GM23248 (cell line): ENCODE measurements around the gene DUS1L. TPM values are rescaled to one million over a fixed set of nuclear protein-coding genes. Genes with fewer than 3 reads are reported as not detected.

Source experiments
- DNase-seq: peaks from one replicate; pipeline ENCODE4 v3.0.0-alpha.2; 2015
- H2AFZ ChIP-seq: fragments of 200-600 bp; sonication (generic); 2 replicates; pipeline ENCODE4 v1.6.1; 2016; ENCODE audit warnings: antibody characterized with exemption
- H3F3A ChIP-seq: fragments of 200-600 bp; sonication (generic); 2 replicates; pipeline ENCODE4 v1.6.1; 2016; ENCODE audit warnings: mild to moderate bottlenecking, antibody characterized with exemption, mixed run types; ENCODE audit not compliant: insufficient read depth
- H3K27ac ChIP-seq: fragments of 200-600 bp; sonication (generic); 2 replicates; pipeline ENCODE4 v1.5.1; 2016; ENCODE audit warnings: mild to moderate bottlenecking
- H3K27me3 ChIP-seq: fragments of 200-600 bp; sonication (generic); replicated peaks from 2 replicates; pipeline ENCODE4 v1.6.1; 2016; ENCODE audit warnings: mild to moderate bottlenecking; ENCODE audit not compliant: insufficient read depth
- H3K36me3 ChIP-seq: fragments of 200-600 bp; sonication (generic); 2 replicates; pipeline ENCODE4 v1.6.1; 2016; ENCODE audit warnings: low read depth, mild to moderate bottlenecking
- H3K4me1 ChIP-seq: fragments of 200-600 bp; sonication (generic); 2 replicates; pipeline ENCODE4 v1.6.1; 2016; ENCODE audit warnings: mild to moderate bottlenecking; ENCODE audit not compliant: insufficient read depth
- H3K4me2 ChIP-seq: fragments of 200-600 bp; sonication (generic); one replicate; pipeline ENCODE4 v1.6.1; 2016; ENCODE audit warnings: mild to moderate bottlenecking; ENCODE audit not compliant: unreplicated experiment
- H3K4me3 ChIP-seq: fragments of 200-600 bp; sonication (generic); 2 replicates; pipeline ENCODE4 v1.5.1; 2016; ENCODE audit warnings: mild to moderate bottlenecking
- H3K79me2 ChIP-seq: fragments of 200-600 bp; sonication (generic); 2 replicates; pipeline ENCODE4 v1.6.1; 2016; ENCODE audit warnings: mild to moderate bottlenecking; ENCODE audit not compliant: insufficient read depth
- H3K9ac ChIP-seq: fragments of 200-600 bp; sonication (generic); 2 replicates; pipeline ENCODE4 v1.6.1; 2016; ENCODE audit warnings: mild to moderate bottlenecking
- H3K9me2 ChIP-seq: fragments of 200-600 bp; sonication (generic); 2 replicates; pipeline ENCODE4 v1.6.1; 2016; ENCODE audit warnings: mixed run types, mild to moderate bottlenecking, moderate library complexity; ENCODE audit not compliant: insufficient read depth
- H3K9me3 ChIP-seq: fragments of 200-600 bp; sonication (generic); one replicate; pipeline ENCODE4 v1.6.1; 2017; ENCODE audit warnings: low read depth
- H4K20me1 ChIP-seq: fragments of 200-600 bp; sonication (generic); 2 replicates; pipeline ENCODE4 v1.6.0; 2016; ENCODE audit not compliant: insufficient read depth
- EZH2 ChIP-seq: fragments of 200-600 bp; sonication (generic); IDR thresholded peaks from 2 replicates; pipeline ENCODE4 v1.6.1; 2018; ENCODE audit warnings: antibody characterized with exemption, mild to moderate bottlenecking; ENCODE audit not compliant: insufficient read depth, poor library complexity, severe bottlenecking
- EZH2phosphoT487 ChIP-seq: fragments of 200-600 bp; sonication (generic); IDR thresholded peaks from 2 replicates; pipeline ENCODE4 v1.6.1; 2018; ENCODE audit warnings: antibody characterized with exemption, moderate library complexity, mild to moderate bottlenecking, low read depth; ENCODE audit not compliant: insufficient read depth
- WGBS, 2 experiments: methylation state at CpG; one replicate each; pipeline ENCODE4 v1.1.6; 2015 to 2017; ENCODE audit warnings: low lambda C conversion rate in 2 of 2, low coverage in 1 of 2; ENCODE audit errors: missing lambda C conversion rate in 2 of 2; 5-methylcytosine and 5-hydroxymethylcytosine counted together
- in situ Hi-C: fragments of 300-500 bp; cut with MboI; formaldehyde crosslinking; loops from 2 replicates; pipeline ENCODE4 v1.15.0; 2020
- polyA plus RNA-seq: library from polyadenylated mRNA; unstranded; fragments of >200 nt; fragmentation: Nextera tagmentation; extraction: Ambion mirVana; gene quantifications from 2 replicates; pipeline ENCODE4 v1.2.1, GENCODE V29; 2016
- total RNA-seq: library from RNA; depleted of rRNA; stranded (reverse); fragments of >200 nt; shearing (Covaris generic); gene quantifications from 2 replicates; pipeline ENCODE4 v1.2.3, GENCODE V29; 2014

The DUS1L gene
- total and polyA plus RNA-seq, 2 experiments from 2014 or later, result 13.3 to 61.2 TPM

- Histone ChIP-seq H3K27me3 (no peaks in the 10 kb centered on the region), H3K4me1 (0 out of 2 replicates have a peak, but pooled peaks cover 4% of the 10 kb centered on the region), H4K20me1 (no peaks in the 10 kb centered on the region), H3K4me2 (no peak overlapping the region), H3F3A (no peaks in the 10 kb centered on the region), H2AFZ (no peak overlapping the region), H3K9me2 (no peaks in the 10 kb centered on the region), H3K79me2 (peaks cover 27% of the 10 kb centered on the region), H3K9me3 (no peaks in the 10 kb centered on the region), H3K4me3 (no peak overlapping the region), H3K27ac (no peak overlapping the region), H3K36me3 (peaks cover 10% of the 10 kb centered on the region; the same call in 1 of the 2 replicates), H3K9ac (no peak overlapping the region)
- in situ Hi-C loops, result no loop called here
- no peak for TF ChIP-seq EZH2phosphoT487
- TF ChIP-seq EZH2, result no peak
- no peak for DNase-seq
- 91 to 94% methylated on average over 32 to 36 of the region's 37 CpGs for WGBS, 2 experiments
Observed at GRCh38 chr17:82094931-82095776, 29.6 kb upstream of the DUS1L start.

GRCh38 chr17:82092995-82093751, 27.6 kb upstream of the DUS1L start:
- Histone ChIP-seq H3K9ac (no peak overlapping the region), H3K4me1 (no peaks in the 10 kb centered on the region), H4K20me1 (no peaks in the 10 kb centered on the region), H3K4me2 (no peak overlapping the region), H3K27me3 (no peaks in the 10 kb centered on the region), H3F3A (no peaks in the 10 kb centered on the region), H3K79me2 (peaks cover 27% of the 10 kb centered on the region), H3K27ac (no peak overlapping the region), H3K4me3 (no peak overlapping the region), H2AFZ (no peak overlapping the region), H3K9me2 (no peaks in the 10 kb centered on the region), H3K36me3 (peaks cover 10% of the 10 kb centered on the region; the same call in 1 of the 2 replicates), H3K9me3 (no peaks in the 10 kb centered on the region)
- in situ Hi-C loops, result no loop called here
- no peak for DNase-seq
- 96% methylated on average over 22 to 33 of the region's 40 CpGs for WGBS, 2 experiments
- TF ChIP-seq EZH2phosphoT487 (no peak), EZH2 (no peak)

GRCh38 chr17:82092628-82092994, 27.0 kb upstream of the DUS1L start:
- WGBS, 2 experiments, result 93 to 97% methylated on average over 10 to 17 of the region's 20 CpGs
- no peak overlapping the region for H3K9ac ChIP-seq
- H3K4me2 ChIP-seq, result no peak overlapping the region
- no peaks in the 10 kb centered on the region for H4K20me1 ChIP-seq
- peaks cover 27% of the 10 kb centered on the region for H3K79me2 ChIP-seq
- H3K9me3 ChIP-seq, result no peaks in the 10 kb centered on the region
- H3K27me3 ChIP-seq, result no peaks in the 10 kb centered on the region
- no peak overlapping the region for H2AFZ ChIP-seq
- H3K9me2 ChIP-seq, result no peaks in the 10 kb centered on the region
- TF ChIP-seq EZH2phosphoT487, result no peak
- no peak for TF ChIP-seq EZH2
- in situ Hi-C loops, result no loop called here
- H3K36me3 ChIP-seq, result peaks cover 10% of the 10 kb centered on the region; the same call in 1 of the 2 replicates
- no peak overlapping the region for H3K4me3 ChIP-seq
- H3F3A ChIP-seq, result no peaks in the 10 kb centered on the region
- no peaks in the 10 kb centered on the region for H3K4me1 ChIP-seq
- no peak for DNase-seq
- H3K27ac ChIP-seq, result no peak overlapping the region

GRCh38 chr17:82092094-82092586, 26.5 kb upstream of the DUS1L start:
- H2AFZ ChIP-seq, result no peak overlapping the region
- H3K9me2 ChIP-seq, result no peaks in the 10 kb centered on the region
- H4K20me1 ChIP-seq, result no peaks in the 10 kb centered on the region
- H3K27ac ChIP-seq, result no peak overlapping the region
- H3K36me3 ChIP-seq, result peaks cover 10% of the 10 kb centered on the region; the same call in 1 of the 2 replicates
- H3K9me3 ChIP-seq, result no peaks in the 10 kb centered on the region
- H3F3A ChIP-seq, result no peaks in the 10 kb centered on the region
- H3K9ac ChIP-seq, result no peak overlapping the region
- H3K4me3 ChIP-seq, result no peak overlapping the region
- H3K79me2 ChIP-seq, result peaks cover 22% of the 10 kb centered on the region
- DNase-seq, result no peak
- no peaks in the 10 kb centered on the region for H3K4me1 ChIP-seq
- H3K4me2 ChIP-seq, result no peak overlapping the region
- in situ Hi-C loops, result no loop called here
- no peaks in the 10 kb centered on the region for H3K27me3 ChIP-seq
- no peak for TF ChIP-seq EZH2phosphoT487
- TF ChIP-seq EZH2, result no peak
- 94% methylated on average over 21 to 23 of the region's 23 CpGs for whole genome bisulfite sequencing, 2 experiments
